GM12892 (cell line): Measurements from ENCODE around the gene RNPEPL1.
A peak's percentile ranks its signal among the peaks of the same experiment; 100 is the strongest.

ENCODE experiments used
- POLR2A ChIP-seq: IDR thresholded peaks from 2 replicates; pipeline ENCODE4 v1.6.1; 2011; ENCODE audit warnings: low read depth, low read length, control low read depth
- POLR2AphosphoS5 ChIP-seq: IDR thresholded peaks from 2 replicates; pipeline ENCODE4 v1.6.1; 2011; ENCODE audit warnings: low read depth, low read length, control low read depth
- TAF1 ChIP-seq: IDR thresholded peaks from 2 replicates; pipeline ENCODE4 v1.6.1; 2011; ENCODE audit warnings: low read depth, mild to moderate bottlenecking, control low read depth, low read length, borderline replicate concordance

GRCh38 chr2:240585101-240585500 lies 16.8 kb downstream of the RNPEPL1 start:
- TF ChIP-seq TAF1 (0 out of 2 replicates have a peak, but pooled peaks have one; percentile 11), POLR2A (peak; percentile 48; the same call in 1 of the 2 replicates), POLR2AphosphoS5 (peak; percentile 77)
